GM20431 (cell line): Measurements from ENCODE around the gene TFDP2.
"Not testable (repeated sequence)": the region's sequence is repeated elsewhere in the genome, so short reads cannot be mapped to it uniquely, and the experiment has no call there.

Experiments used
- in situ Hi-C: fragments of 300-500 bp; cut with MseI, MboI; formaldehyde crosslinking; loops from one replicate; pipeline ENCODE4 v1.15.0; 2020; ENCODE audit warnings: low sequenced_read_pairs; ENCODE audit not compliant: unreplicated experiment

TFDP2 gene

DNA sequence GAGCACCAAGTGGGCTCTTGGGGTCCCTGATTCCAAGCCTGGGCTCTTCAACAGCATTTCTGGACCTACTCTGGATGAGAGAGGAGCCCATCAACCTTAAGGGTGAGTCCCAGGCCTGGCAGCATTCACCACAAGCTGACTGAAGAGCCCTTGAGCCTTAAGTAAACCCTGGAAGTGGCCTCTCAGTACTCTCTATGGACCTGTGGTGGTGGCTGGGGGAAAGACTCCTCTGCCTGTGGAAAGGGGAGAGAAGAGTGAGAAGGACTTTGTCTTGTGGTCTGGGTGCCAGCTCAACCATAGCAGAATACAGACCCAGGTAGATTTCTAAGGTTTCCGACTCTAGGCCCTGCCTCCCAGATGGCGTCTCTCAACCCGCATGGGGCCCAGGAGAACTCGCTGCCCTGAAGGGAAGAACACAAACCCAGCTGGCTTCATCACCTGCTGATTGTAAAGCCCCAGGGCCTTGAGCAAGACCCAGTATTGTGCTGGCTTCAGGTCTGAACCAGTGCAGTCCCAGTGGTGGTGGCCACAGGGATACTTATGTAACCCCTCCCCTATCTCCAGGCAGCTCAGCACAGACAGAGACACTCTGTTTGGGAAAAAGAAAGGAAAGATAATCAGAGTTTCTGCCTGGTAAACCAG is 71.4 kb downstream of the TFDP2 start:
- in situ Hi-C loops = no loop called here

DNA sequence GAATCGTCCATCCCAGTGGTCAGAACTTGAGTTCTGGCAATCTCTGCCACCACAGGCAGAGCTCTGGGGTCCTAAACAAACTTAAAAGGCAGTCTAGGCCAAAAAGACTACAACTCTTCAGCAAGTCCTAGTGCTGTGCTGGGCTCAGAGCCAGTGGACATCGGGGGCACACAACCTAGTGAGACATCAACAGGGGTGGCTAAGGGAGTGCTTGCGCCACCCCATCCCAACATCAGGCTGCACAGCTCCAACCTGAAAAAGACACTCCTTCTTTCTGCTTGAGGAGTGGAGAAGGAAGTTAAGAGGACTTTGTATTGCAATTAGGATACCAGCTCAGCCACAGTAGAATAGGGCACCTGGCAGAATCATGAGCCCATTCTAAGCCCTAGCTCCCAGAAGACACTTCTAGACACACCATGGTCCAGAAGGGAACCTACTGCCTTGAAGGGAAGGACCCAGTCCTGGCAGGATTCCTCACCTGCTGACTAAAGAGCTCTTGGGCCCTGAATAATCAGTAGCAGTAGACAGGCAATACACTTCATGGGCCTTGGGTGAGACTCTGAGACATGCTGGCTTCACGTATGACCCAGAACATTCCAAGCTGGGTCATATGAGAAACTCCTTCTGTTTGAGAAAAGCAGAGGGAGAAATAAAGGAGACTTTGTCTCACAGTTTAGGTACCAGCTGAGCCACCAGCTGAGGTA is 72.0 kb downstream of the TFDP2 start:
- in situ Hi-C loops = no loop called here

DNA sequence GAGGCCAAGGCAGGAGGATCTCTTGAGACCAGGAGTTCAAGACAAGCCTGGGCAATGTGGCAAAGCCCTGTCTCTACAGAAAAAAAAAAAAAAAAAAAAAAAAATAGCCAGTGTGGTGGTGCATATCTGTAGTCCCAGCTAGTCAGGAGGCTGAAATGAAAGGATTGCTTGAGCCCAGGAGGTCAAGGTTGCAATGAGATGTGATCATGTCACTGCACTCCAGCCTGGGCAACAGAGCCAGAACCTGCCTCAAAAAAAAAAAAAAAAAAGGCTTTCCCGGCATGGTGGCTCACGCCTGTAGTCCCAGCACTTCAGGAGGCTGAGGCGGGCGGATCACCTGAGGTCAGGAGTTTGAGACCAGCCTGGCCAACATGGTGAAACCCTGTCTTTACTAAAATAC is 73.7 kb downstream of the TFDP2 start:
- in situ Hi-C loops = not testable (repeated sequence)

DNA sequence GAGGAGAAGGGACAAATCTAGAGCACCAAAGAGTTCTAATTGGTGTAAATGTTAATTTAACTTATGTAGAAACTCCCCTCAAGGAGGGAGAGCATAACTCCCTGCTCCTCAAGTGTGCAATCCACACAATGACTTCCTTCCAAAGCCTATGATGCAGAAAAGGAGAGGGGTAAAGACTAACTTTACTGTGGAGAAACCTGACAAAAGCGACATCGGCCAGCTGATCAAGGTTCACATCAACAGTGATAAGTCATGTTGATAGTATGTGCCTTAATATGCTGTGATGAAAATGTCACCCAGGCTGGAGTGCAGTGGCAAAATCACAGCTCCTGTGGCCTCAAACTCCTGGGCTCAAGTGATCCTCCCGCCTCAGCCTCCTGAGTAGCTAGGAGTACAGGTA is 76.5 kb downstream of the TFDP2 start:
- in situ Hi-C loops = no loop called here

DNA sequence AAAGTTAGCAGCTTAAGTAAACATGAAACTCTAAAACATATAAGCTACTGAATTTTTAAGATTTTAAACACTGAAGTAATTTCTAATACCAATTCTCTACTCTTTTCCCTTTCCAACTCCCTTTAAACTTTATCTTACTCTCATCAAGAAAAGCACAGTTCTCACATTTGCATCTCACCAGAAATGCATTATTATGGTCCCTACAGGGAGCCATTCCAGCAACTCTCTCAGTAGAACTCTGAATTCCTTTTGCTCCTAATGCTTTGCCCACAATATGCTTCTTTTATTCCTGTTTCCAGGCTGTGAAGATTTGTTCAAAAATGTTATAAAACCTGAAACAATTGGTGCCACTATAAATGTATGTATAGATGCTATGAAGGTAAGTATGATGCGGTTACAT is 83.4 kb downstream of the TFDP2 start:
- in situ Hi-C loops = no loop called here

DNA sequence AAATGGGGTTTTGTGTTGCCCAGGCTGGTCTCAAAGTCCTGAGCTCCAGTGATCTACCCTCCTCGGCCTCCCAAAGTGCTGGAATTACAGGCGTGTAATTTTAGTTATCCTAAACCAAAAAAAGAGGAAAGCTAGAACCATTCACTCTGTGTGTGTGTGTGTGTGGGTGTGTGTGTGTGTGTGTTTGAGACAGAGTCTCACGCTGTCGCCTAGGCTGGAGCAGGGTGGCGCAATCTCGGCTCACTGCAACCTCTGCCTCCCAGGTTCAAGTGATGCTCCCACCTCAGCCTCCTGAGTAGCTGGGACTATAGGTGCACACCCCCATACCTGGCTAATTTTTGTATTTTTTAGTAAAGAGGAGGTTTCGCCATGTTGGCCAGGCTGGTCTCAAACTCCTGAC is 84.0 kb downstream of the TFDP2 start:
- in situ Hi-C loops = no loop called here

DNA sequence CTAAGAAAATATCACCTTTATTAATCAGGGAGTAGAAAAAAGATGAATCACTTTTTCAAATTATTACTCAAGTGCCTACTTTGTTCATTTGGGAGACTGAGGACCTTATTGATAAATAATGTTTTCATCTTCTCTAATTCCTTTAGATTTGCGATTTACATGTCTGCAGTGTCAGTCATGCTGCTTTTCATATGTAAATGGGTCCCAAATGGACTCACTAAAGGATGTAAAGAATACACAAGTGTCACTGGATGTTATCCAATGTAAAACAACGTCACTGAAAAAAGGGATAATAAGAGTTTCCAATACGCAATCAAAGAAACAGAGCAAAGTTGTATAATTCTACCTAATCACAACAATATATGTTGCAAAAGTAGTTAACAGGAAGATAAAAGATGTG is 84.9 kb downstream of the TFDP2 start:
- in situ Hi-C loops = no loop called here

DNA sequence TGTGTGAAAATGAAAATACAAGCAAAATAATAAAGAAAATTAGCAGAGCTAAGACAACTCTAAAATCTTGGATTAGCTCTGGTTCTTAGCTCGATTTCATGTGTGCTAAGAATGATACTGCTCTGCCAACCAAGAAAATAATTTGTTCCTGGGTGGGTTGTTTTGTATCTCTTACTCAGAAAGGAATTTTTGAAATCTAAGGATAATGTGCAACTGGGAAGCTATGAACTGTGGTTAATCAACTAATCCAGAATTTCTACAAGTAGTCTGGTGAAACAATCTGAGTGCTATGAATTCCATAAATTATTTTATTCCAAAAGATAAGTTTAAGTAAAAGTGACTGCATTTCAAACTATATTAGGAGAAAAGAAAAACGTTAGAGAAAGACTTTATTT is 92.0 kb downstream of the TFDP2 start:
- in situ Hi-C loops = no loop called here

DNA sequence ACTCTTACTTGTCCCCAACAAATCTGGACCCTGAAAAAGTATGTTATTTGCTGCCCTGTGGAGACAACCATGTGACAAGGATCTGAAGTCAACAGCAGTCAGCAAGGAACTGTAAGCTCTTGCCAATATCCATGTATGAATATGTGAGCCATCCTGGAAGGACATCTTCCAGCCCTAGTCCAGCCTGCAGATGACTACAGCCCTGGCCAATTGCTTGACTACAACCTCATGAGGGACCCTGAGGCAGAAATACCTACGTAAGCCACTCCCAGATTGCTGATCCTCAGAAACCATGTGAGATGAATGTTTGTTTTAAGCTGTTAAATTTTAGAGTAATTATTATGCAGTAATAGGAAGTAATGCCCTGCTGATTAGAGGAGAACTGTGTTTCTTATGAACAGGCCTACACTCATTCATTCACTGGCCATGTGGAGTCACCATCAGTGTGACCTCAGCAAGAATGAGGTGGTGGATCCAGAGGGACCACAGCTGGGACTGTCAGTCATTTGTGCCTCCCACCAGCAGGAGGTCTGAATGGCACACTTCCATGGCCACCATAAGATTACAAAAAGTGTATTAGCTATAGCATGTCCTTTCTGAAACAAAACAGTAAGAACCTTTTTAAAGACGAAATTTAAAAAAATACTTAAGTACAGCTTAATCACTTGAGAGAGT is 92.6 kb downstream of the TFDP2 start:
- in situ Hi-C loops = no loop called here

DNA sequence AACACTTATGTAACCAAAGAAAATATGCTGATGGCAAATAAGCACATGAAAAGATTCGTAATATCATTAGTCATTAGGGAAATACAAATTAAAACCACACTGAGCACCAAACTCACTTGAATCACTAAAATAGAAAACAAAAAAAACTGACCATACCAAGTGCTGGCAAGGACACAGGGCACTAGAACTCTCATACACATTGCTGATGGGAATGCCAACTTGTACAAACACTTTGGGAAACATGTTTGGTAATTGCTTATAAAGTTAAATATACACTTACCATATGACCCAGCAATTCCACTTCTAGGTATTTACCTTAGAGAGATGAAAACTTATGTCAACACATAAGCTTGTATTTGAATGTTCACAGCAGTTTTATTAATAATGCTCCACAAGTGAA is 95.5 kb downstream of the TFDP2 start:
- in situ Hi-C loops = no loop called here

DNA sequence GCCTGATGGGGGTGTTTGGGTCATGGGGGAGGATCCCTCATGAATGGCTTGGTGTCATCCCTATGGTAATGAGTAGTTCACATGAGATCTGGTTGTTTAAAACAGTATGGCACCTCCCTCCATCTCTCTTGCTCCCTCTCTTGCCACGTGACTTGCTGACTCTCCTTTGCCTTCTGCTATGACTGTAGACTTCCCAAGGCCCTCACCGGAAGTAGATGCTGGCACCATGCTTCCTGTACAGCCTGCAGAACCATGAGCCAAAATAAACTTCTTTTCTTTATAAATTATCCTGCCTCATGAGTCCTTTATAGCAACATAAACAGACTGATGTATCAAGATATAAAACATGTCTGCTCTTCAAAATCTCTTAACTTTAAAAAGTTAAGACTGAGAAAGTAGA is 96.1 kb downstream of the TFDP2 start:
- in situ Hi-C loops = no loop called here

DNA sequence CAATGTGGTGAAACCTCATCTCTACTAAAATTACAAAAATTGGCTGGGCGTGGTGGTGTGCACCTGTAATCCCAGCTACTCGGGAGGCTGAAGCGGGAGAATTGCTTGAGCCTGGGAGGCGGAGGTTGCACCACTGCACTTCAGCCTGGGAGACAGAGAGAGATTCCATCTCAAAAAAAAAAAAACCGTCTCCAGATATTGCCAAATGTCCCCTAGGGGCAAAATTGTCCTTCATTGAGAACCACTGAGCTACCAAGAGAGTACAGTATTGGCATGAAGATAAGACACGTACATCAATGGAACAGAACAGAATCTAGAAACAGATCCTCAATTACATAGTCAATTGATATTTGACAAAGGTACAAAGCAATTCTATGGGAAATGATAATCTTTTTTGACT is 98.0 kb downstream of the TFDP2 start:
- in situ Hi-C loops = no loop called here

DNA sequence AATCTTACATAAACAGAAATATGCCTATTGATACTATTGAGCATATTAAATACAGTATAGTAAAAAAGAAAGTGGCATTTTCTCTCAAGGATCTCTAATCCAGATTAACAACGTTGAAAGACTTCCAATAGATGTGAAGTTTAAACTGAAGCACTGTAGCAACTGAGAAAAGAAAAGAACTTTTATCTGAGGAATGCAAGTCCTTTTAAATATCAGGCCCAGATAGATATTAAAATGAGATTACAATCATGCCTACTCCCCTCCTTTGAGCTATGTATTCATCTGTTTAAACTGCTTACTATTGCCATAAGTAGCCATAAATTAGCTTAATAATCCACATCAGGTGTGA is 102.3 kb downstream of the TFDP2 start:
- in situ Hi-C loops = no loop called here

DNA sequence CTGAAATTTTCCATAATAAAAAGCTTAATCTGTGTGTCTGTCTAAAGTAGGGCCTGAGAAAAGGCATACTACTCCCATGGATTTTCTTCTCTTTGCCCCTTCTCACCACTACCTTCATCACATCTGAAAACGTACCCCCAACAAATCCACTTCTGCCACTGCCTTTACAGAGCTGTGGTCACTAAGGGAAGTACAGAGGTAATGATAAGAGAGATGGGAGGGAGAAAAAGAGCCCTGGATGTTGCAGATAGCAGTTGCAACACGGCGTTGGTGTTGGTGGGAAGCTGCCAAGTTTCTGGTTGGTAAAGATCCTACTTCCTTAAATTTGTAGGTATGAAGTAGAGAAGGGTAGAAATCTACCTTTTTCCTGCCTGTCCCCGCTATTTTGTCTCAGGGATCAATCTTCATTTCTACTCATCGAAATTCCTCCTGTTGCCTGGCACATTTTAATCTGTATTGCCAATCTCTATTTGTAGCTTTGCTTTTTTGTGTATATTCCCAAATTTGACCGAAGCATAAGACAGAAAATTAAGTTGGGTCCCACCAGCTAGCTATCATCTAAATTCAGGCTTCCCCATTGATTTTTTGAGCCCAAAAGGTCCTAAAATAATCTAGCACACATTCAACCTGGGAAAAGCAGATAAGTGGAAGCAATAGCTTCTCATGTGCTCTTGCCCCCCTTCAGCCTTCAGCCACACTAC is 102.9 kb downstream of the TFDP2 start:
- in situ Hi-C loops = no loop called here

DNA sequence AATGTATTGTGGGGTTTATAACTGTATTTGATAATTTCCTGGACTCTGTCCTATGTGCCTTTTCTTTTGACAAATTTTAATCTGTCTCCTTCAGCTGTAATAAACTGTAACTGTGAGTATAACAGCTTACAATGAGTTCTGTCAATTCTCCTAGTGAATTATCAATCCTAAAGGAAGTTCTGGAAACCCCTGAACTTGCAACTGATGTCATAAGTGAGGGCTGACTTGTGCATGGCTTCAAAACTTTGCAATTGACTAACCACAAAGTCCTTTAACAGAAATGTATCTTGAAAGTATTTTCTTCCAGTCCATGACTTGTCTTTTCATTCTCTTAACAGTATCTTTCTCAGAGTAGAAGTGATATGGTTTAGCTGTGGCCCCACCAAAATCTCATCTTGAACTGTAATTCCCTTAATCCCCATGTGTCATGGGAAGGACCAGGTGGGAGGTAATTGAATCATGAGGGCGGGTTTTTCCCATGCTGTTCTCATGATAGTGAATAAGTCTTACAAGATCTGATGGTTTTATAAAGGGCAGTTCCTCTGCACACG is 108.3 kb downstream of the TFDP2 start:
- in situ Hi-C loops = no loop called here

DNA sequence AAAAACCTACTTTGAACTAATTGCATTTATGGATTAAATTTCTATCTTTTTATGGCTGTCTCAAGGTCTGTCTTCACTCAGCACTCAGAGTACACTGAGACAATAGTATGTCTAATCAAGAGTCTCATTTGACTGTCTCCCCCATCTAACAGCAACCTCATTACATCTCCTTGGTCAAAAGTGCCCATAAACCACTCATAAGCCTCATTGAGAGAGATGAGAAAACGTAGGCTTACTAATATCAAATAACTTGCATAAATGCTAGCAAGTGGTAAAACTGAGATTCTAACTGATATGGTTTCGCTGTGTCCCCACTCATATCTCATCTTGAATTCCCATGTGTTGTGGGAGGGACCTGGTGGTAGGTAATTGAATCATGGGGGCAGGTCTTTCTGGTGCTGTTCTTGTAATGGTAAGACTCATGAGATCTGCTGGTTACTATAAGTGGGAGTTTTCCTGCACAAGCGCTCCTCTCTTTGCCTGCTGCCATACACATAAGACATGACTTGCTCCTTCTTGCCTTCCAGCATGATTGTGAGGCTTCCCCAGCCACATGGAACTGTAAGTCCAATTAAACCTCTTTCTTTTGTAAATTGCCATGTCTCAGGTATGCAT is 113.9 kb downstream of the TFDP2 start:
- in situ Hi-C loops = no loop called here

DNA sequence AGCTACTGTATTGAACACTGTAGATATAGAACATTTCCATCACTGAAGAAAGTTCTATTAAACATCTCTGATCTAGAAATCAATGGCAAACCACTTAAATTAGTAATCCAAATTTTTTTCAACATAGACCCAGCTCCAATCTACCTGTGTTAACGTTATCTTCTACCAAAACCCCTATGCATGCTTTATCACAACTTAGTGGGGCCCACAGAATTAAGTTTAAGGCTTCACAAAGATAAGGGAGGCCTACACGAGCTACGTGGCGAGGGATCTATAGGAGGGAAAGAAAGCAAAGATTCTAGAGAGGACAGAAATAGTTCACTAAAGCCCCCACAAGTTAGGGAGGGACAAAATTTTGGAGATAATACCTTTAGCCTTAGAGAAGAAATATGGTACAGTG is 116.1 kb downstream of the TFDP2 start:
- in situ Hi-C loops = no loop called here

DNA sequence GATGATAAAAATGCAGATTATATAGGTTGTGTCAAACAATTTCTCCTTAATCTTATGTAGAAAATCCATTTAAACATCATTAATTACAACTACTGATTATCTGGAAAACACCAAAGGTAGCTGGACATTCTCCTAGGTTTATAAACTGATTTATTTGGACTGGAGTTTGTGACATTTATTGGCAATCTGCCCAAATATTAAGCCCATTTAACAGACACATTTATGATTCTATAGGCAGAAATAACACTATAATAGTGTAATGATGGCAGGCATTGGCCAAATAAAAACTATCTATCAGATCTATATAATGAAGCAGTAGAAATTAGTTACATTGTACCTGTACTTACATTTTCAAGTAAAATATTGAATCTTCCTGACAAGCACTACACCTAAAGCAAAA is 117.8 kb downstream of the TFDP2 start:
- in situ Hi-C loops = no loop called here

DNA sequence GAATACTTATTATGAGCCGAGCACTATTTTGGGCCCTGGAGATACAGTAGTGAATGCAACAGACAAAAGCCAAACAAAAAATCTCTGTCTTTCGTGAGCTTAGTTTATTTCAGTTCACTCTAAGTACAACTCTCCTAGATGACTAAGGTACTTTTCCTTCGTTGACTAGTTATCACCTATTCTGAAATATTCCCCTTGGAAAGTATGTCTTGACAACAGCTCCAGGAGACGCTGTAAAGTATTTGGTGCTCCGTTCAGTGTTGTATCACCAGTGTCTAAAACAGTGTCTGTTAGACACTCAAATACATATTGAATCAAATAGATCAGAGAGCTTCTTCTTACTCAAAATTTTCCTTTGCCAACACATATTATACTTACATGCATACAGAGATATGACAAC is 119.6 kb downstream of the TFDP2 start:
- in situ Hi-C loops = no loop called here

DNA sequence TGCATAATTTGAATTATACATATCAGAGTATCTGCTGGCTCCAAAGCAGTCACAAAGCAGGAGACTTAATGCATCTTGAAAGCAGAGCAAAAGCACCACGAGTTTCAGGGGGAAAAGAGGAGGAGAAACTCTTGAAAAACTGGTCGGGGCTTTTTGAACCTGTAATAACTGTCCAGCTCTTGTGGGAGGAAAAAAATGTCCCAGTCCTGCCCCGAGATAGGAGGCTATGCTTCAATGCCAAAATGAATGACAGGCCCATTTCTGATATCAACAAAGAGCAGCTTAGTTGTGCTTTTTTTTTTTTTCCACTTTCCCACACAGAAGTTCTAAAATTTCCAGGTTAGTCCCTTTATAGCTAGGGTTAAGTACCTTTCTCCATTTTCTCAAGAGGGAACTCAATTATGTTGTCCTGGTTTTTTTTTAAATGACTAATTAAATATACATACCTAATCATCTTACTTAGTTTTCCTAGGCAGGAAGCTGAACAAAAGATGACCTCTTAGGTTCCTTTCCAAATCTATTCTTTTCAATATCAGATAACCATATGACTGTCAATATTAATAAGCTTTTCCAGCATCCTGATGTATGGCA is 120.2 kb downstream of the TFDP2 start:
- in situ Hi-C loops = no loop called here
